Measurements from ENCODE around the gene CXCL8. TPM values are rescaled to one million over a fixed set of nuclear protein-coding genes. Genes with fewer than 3 reads are reported as not detected.

Gene CXCL8
- total and polyA plus RNA-seq, 9 of the 15 experiments (the other 6 are each of a cell fraction or from before 2014, with no cell fraction given) = 1.6 to 7.7 (median 3.3) TPM

DNA sequence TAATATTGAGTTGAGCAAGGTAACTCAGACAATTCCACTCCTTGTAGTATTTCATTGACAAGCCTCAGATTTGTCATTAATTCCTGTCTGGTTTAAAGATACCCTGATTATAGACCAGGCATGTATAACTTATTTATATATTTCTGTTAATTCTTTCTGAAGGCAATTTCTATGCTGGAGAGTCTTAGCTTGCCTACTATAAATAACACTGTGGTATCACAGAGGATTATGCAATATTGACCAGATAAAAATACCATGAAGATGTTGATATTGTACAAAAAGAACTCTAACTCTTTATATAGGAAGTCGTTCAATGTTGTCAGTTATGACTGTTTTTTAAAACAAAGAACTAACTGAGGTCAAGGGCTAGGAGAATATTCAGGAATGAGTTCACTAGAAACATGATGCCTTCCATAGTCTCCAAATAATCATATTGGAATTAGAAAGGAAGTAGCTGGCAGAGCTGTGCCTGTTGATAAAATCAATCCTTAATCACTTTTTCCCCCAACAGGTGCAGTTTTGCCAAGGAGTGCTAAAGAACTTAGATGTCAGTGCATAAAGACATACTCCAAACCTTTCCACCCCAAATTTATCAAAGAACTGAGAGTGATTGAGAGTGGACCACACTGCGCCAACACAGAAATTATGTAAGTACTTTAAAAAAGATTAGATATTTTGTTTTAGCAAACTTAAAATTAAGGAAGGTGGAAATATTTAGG lies 821 bp downstream of the CXCL8 start (continued):
- TF ChIP-seq, protein P1, sequence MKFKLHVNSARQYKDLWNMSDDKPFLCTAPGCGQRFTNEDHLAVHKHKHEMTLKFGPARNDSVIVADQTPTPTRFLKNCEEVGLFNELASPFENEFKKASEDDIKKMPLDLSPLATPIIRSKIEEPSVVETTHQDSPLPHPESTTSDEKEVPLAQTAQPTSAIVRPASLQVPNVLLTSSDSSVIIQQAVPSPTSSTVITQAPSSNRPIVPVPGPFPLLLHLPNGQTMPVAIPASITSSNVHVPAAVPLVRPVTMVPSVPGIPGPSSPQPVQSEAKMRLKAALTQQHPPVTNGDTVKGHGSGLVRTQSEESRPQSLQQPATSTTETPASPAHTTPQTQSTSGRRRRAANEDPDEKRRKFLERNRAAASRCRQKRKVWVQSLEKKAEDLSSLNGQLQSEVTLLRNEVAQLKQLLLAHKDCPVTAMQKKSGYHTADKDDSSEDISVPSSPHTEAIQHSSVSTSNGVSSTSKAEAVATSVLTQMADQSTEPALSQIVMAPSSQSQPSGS (CRISPR knock-in tag; IDR thresholded peaks at IDR 0.05) = no peak
- no peak for TF ChIP-seq MCM2 (IDR thresholded peaks at IDR 0.05; ENCODE audit: low read depth)
- TF ChIP-seq, protein P2, sequence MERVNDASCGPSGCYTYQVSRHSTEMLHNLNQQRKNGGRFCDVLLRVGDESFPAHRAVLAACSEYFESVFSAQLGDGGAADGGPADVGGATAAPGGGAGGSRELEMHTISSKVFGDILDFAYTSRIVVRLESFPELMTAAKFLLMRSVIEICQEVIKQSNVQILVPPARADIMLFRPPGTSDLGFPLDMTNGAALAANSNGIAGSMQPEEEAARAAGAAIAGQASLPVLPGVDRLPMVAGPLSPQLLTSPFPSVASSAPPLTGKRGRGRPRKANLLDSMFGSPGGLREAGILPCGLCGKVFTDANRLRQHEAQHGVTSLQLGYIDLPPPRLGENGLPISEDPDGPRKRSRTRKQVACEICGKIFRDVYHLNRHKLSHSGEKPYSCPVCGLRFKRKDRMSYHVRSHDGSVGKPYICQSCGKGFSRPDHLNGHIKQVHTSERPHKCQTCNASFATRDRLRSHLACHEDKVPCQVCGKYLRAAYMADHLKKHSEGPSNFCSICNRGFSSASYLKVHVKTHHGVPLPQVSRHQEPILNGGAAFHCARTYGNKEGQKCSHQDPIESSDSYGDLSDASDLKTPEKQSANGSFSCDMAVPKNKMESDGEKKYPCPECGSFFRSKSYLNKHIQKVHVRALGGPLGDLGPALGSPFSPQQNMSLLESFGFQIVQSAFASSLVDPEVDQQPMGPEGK (CRISPR knock-in tag; IDR thresholded peaks at IDR 0.05; ENCODE audit: borderline replicate concordance) = no peak
- TF ChIP-seq SRSF1 (IDR thresholded peaks at IDR 0.05; ENCODE audit: low read depth, low read length) = no peak
- TF ChIP-seq MEF2A (IDR thresholded peaks at IDR 0.05; ENCODE audit: control insufficient read depth, low read depth, low read length) = 0 out of 2 replicates have a peak, but pooled peaks have one; percentile 32
- TF ChIP-seq EP400 (IDR thresholded peaks at IDR 0.05) = no peak
- TF ChIP-seq, protein P3, sequence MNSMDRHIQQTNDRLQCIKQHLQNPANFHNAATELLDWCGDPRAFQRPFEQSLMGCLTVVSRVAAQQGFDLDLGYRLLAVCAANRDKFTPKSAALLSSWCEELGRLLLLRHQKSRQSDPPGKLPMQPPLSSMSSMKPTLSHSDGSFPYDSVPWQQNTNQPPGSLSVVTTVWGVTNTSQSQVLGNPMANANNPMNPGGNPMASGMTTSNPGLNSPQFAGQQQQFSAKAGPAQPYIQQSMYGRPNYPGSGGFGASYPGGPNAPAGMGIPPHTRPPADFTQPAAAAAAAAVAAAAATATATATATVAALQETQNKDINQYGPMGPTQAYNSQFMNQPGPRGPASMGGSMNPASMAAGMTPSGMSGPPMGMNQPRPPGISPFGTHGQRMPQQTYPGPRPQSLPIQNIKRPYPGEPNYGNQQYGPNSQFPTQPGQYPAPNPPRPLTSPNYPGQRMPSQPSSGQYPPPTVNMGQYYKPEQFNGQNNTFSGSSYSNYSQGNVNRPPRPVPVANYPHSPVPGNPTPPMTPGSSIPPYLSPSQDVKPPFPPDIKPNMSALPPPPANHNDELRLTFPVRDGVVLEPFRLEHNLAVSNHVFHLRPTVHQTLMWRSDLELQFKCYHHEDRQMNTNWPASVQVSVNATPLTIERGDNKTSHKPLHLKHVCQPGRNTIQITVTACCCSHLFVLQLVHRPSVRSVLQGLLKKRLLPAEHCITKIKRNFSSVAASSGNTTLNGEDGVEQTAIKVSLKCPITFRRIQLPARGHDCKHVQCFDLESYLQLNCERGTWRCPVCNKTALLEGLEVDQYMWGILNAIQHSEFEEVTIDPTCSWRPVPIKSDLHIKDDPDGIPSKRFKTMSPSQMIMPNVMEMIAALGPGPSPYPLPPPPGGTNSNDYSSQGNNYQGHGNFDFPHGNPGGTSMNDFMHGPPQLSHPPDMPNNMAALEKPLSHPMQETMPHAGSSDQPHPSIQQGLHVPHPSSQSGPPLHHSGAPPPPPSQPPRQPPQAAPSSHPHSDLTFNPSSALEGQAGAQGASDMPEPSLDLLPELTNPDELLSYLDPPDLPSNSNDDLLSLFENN (IDR thresholded peaks at IDR 0.05; ENCODE audit: low read depth in 2 of 2, low read length in 2 of 2) = no peak
- TF ChIP-seq RFX7 (CRISPR knock-in tag; IDR thresholded peaks at IDR 0.05) = no peak
- no peak for TF ChIP-seq RBM17 (IDR thresholded peaks at IDR 0.05; ENCODE audit: borderline replicate concordance, low read depth, low read length)
- TF ChIP-seq ZNF449 (CRISPR knock-in tag; IDR thresholded peaks at IDR 0.05) = no peak
- TF ChIP-seq ZNF133 (CRISPR knock-in tag; IDR thresholded peaks at IDR 0.05) = no peak
